Left cardiac atrium (tissue), 4 donors: ENCODE measurements around the gene TBRG1. TPM values are rescaled to one million over a fixed set of nuclear protein-coding genes. Genes with fewer than 3 reads are reported as not detected.

ENCODE experiments used
- ATAC-seq, 2 donors: fragments of 200-7000 bp; cut with Tn5 transposase; one replicate each; pipeline ENCODE4 v1.9.1; 2020; ENCODE audit warnings: mild to moderate bottlenecking in 2 of 2, moderate library complexity in 2 of 2
- DNase-seq: peaks from one replicate; pipeline ENCODE4 v3.0.0-alpha.2; 2020
- intact Hi-C, 2 donors: fragments of 100-400 bp; cut with DNase I; formaldehyde crosslinking; loops; one replicate each; pipeline versions ENCODE4 v1.14.1 to v1.15.1; 2022 to 2023
- total RNA-seq, 2 donors: library from RNA; stranded (reverse); fragmentation: NEBNext Ultra II Directional; extraction: Animal tissue kit (Norgen Biotek cat#: 25700); gene quantifications; one replicate each; pipeline ENCODE4 v1.2.1, GENCODE V29; 2021
- donor health status: DM: no; HTN: yes; CAD: no.
- donor health status: DM: no; HTN: yes; CAD: no; lungs with severe emphysema.
- donor health status: DM: yes; HTN: yes; CAD: no.
- donor health status: Dilated cardiomyopathy.

TBRG1 gene
- total RNA-seq, 2 donors from 2014 or later, result 22.4 to 23.1 TPM

- DNase-seq, result no peak
- intact Hi-C loops, result no loop called here
- ATAC-seq, result no peak
Observed at GRCh38 chr11:124682443-124682842, 59.8 kb downstream of the TBRG1 start.

Other genes starting within 250 kb of the TBRG1 start
- not detected for gene OR8B2, start 238.4 kb upstream of the TBRG1 start, total RNA-seq
- gene OR8B3, start 223.8 kb upstream of the TBRG1 start, total RNA-seq, result not detected
- gene OR8B4, start 198.0 kb upstream of the TBRG1 start, total RNA-seq, result not detected
- gene OR8B8, start 177.2 kb upstream of the TBRG1 start, total RNA-seq, result not detected
- gene OR8B12, start 79.2 kb upstream of the TBRG1 start, total RNA-seq, result not detected
- gene OR8A1, start 52.9 kb upstream of the TBRG1 start, total RNA-seq, result not detected
- not detected for gene PANX3, start 11.4 kb upstream of the TBRG1 start, total RNA-seq
- gene SIAE, start 50.9 kb downstream of the TBRG1 start, total RNA-seq, result 10 to 100 TPM; 40.4 to 41.0 TPM
- gene SPA17, start 51.0 kb downstream of the TBRG1 start, total RNA-seq, result 1 to 10 TPM; 3.5 to 4.0 TPM
- gene NRGN, start 117.1 kb downstream of the TBRG1 start, total RNA-seq, result 1 to 10 TPM; 6.6 to 8.2 TPM
- gene VSIG2, start 129.4 kb downstream of the TBRG1 start, total RNA-seq, result 1 to 10 TPM in 1 of 2 donors, under 1 TPM in 1; 0.88 to 1.8 TPM
- 10 to 100 TPM; 41.6 to 67.2 TPM for gene ESAM, start 139.4 kb downstream of the TBRG1 start, total RNA-seq
- gene MSANTD2, start 177.5 kb downstream of the TBRG1 start, total RNA-seq, result 1 to 10 TPM; 4.3 to 5.5 TPM
- 10 to 100 TPM; 11.1 to 11.5 TPM for gene ROBO3, start 242.6 kb downstream of the TBRG1 start, total RNA-seq